ENCODE data around the gene FOLR1.

GRCh38 chr11:72155751-72156150, 36.2 kb upstream of the FOLR1 start:
- TF ChIP-seq CTCF (IDR thresholded peaks at IDR 0.05; ENCODE audit: low read length) (no peak), EZH2 (optimal IDR thresholded peaks at IDR 0.05; ENCODE audit: low read depth, low read length) (no peak), EZH2phosphoT487 (IDR thresholded peaks at IDR 0.05; ENCODE audit: low read length) (no peak)

All from MM.1S (cell line).